Measurements from ENCODE around the gene TMEM135.

The TMEM135 gene

GRCh38 chr11:87301785-87302540 is 264.2 kb downstream of the TMEM135 start:
- no peak for DNase-seq (ENCODE audit: low read depth)

- DNase-seq (ENCODE audit: low read depth) = no peak
Observed at GRCh38 chr11:87304412-87304811, 266.7 kb downstream of the TMEM135 start.

- DNase-seq (ENCODE audit: low read depth) = no peak
Observed at GRCh38 chr11:87306262-87306851, 268.6 kb downstream of the TMEM135 start.

DNA sequence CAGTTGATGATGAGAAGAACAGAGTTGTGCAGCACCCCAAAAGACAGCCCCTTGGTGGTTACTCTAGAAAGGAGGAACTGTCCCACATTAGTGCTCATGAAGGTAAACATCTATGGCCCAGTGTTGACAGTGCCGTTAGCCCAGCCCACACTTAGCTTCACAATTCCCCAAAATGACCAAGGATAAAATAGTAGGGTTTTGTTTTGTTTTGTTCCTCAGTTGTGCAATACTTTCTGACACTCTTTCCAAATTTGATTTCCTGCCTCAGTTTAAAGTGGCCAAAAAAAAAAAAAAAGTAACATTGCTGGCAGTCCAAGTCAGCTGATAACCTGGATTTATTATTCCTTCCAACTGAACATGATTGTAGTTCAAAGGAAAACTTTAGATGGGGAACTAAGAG is 269.4 kb downstream of the TMEM135 start:
- no peak for DNase-seq (ENCODE audit: low read depth)

DNA sequence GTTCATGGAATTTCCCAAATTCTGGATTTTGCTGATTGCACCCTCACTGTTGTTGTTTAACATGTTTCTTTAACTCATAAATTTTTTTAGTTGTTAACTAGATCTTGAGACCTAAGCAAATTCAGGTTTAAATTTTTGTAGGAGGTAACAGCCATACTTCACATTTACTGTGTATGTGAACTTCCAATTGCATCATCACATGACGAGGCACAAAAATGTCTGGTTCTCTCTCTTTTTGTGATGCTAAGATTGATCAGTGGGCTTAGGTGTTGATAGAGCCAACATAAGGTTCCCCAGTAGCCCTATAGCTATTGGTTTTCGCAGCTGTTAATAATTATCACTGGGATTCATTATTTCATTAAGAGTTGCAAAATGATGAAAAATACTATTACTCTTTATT is 277.5 kb downstream of the TMEM135 start:
- DNase-seq (ENCODE audit: low read depth) = no peak

DNA sequence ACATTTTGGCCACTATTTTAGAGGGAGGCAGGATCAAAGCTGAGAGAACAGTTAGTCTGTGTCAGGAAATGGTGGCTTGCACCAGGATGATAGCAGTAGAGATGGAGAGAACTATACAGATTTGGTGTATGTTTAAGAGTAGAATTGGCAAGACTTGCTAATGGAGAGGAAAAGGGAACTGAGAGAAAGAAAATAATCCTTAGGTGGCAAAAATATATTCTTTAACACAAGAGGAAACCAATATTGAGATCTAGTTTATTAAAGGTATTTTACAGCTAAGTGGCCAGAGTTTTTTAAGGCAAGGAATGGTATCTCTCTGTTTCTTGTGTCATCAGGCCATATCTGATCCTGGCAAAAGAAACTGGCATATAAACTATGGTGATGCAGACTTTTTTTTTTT is 278.8 kb downstream of the TMEM135 start:
- no peak for DNase-seq (ENCODE audit: low read depth)

DNA sequence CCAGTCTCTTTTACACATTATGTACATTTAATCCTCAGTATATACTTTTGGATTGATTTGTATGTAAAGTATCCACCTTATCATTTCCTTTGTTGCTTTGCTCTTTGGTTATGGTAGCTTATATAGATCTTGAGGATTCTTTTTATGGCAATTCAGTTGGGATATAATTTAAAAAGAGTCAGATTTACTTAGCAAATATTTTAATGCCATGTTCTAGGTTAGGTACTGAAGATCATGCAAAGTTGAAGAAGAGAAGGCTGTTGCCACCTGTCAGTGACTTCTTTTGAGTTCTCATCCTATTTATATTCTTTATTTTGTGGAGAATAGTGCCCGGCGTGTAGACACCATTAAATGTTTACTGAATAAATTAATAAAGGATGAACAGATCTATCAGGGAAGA is 279.7 kb downstream of the TMEM135 start:
- DNase-seq (ENCODE audit: low read depth) = no peak

DNA sequence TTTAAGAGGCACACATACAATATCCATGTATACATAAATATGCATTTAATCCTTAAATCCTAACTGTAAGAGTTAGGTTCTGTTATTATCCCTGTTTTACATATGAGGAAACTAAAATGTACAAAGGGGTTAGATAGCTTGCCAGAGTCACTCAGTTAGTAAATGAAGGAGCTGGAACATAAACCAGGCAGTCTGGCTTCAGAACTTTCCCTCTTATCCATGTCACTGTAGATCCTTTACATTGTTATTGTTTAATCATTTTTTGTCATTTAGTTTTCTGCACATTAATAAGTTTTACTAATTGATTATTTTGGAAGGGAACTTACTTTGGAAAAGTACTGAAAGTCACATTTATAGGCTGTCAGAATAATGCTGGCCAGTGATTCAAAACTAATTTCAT is 282.4 kb downstream of the TMEM135 start:
- no peak for DNase-seq (ENCODE audit: low read depth)

DNA sequence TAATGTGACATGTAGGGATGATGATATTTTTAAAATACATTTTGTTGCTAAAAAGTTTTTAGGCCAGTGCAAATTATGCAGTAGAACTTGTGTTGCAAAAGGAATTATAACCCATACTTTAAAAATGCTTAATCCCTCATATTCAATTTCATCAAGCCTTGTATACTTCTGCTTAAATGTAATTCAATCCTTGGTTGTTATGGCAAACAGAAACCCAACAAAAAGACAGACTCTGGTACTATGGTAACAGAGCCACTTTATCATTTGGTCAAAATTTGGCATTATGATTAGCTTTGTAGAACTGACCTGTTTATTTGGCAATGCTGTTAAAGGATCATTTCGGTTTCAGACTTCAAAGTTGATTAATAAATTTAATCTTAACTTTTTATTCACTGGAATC is 284.8 kb downstream of the TMEM135 start:
- DNase-seq (ENCODE audit: low read depth) = no peak

- DNase-seq (ENCODE audit: low read depth) = no peak
Observed at GRCh38 chr11:87323899-87324298, 286.2 kb downstream of the TMEM135 start.

DNA sequence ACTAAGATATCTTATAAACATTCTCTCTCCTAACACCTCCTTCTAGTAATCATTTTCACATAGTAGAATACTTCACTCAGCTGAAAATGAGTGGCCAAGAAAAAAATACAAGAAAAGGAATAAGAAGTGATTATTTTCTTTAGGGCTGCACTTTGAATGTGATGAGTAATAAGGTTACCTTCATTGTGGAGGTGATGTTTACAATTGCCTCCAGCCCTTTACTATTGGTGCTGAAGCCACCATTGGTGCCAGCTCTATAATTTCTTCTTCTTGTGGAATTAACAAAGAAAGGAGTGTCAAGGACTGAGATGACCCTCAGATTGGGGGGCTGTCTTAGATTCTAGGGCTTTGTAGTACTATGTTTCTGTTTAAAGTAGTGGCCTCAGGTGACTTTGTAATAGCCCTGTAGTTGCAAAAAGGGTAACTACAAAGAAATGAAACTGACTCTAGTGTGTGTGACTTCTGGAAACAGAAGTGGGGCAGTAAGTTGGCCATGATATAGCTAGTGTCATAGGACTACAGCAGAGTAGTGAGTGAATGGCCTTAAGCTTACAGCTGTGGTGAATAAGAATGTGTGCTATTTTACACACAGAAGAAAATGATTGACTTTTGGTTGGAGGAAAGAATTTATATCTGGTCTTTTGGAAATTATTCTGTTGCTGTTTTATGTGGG is 287.2 kb downstream of the TMEM135 start:
- DNase-seq (ENCODE audit: low read depth) = no peak

GRCh38 chr11:87325490-87325872 is 287.7 kb downstream of the TMEM135 start:
- no peak for DNase-seq (ENCODE audit: low read depth)

- no peak for DNase-seq (ENCODE audit: low read depth)
Observed at GRCh38 chr11:87326594-87326993, 288.9 kb downstream of the TMEM135 start.

DNA sequence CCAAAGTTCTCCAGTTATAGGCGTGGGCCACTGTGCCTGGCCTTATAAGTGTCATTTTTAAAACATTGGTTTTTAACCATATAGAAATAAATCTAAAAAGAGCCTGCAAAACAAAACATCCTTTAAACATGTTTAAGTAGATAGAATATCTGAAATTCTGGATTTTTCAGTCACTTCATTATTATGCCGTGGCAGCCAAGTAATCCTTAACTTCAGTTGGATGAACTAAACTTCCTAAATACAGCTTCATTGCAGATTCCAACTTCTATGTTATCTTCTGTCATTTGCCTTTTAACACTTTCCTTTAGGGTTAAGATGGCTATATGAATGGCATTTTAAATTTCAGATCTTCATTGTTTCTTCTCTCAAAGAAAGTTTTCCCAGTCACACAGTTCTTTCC is 291.4 kb downstream of the TMEM135 start:
- DNase-seq (ENCODE audit: low read depth) = no peak

- no peak for DNase-seq (ENCODE audit: low read depth)
Observed at GRCh38 chr11:87330187-87330601, 292.5 kb downstream of the TMEM135 start.

- no peak for DNase-seq (ENCODE audit: low read depth)
Observed at GRCh38 chr11:87331273-87331672, 293.5 kb downstream of the TMEM135 start.

GRCh38 chr11:87338046-87338639 is 300.4 kb downstream of the TMEM135 start:
- no peak for DNase-seq (ENCODE audit: low read depth)

GRCh38 chr11:87339416-87339815 is 301.7 kb downstream of the TMEM135 start:
- DNase-seq (ENCODE audit: low read depth) = no peak

DNA sequence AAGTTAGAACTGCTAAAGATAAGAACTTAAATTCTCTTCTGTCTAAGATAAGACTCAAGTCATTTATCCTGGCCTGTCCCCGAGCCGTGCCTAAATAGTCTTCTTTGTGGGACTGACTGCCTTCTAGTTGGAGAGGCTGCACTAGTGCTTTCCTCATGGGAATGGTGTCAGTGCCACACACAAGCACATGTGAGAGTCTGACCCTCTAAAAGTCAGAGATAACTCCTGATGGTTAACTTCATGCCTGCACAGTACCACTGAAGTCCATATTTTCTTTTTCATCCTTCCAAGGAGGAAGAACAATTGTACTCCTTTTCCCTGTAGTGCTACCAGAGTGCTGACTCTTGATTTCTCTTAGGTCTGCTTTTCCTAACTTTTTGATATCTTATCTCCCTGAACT is 309.7 kb downstream of the TMEM135 start:
- DNase-seq (ENCODE audit: low read depth) = no peak

- no peak for DNase-seq (ENCODE audit: low read depth)
Observed at GRCh38 chr11:87347854-87348253, 310.1 kb downstream of the TMEM135 start.

DNA sequence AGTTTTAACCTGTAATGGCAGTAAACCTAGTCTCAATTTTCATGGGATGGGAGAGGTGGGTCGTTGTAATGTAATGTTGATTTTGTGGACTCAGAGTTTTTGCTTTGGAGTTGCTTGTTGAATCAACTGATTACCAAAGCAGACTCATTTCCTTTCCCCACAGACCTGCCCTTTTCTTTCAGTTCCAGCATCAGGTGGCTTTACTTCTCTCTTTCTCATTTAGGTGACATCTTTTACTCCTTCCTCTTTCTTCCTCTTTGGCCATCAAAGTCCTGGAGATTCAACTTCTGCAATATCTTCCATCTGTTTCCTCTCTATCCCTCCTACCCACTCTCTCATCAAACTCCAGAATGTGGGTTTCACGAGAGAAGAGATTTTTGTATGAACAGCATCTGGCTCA is 313.9 kb downstream of the TMEM135 start:
- no peak for DNase-seq (ENCODE audit: low read depth)

- DNase-seq (ENCODE audit: low read depth) = peak; percentile 79
Observed at GRCh38 chr11:87352759-87353707, 315.3 kb downstream of the TMEM135 start.
